ENCODE data around the gene MBLAC2.

Gene MBLAC2

DNA sequence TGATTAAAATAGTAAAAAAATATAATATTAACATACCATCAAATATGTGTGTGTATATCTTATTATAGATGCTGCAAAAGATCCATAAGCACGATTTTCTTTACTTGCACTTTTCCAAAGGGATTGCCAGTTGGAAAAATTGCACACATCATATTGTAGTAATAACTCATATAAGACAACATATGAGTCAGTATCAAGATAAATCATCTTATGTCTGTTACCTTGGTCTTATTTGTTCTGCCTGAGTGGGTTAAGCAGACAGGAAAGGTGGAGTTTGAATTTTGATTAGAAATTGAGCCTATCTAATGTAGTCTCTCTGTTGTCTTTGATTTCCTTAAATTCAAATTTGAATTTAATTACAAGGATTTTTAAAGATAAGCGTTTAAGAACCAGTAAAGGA, 30.2 kb upstream of the MBLAC2 start:
- no peak overlapping the region for H3K4me2 ChIP-seq (ENCODE audit: low read length)
- H3K79me2 ChIP-seq (ENCODE audit: control insufficient read depth, low read length), result no peaks in the 10 kb centered on the region
- H3F3A ChIP-seq (ENCODE audit: control insufficient read depth, insufficient read depth), result 0 out of 2 replicates have a peak, but pooled peaks cover 3% of the 10 kb centered on the region
- H4K20me1 ChIP-seq (ENCODE audit: control insufficient read depth, insufficient read depth, low read depth, low read length), result no peaks in the 10 kb centered on the region
- H3K36me3 ChIP-seq (ENCODE audit: control insufficient read depth, low read length), result peaks cover 17% of the 10 kb centered on the region
- no peaks in the 10 kb centered on the region for H3K9me2 ChIP-seq (replicated peaks; ENCODE audit: control insufficient read depth, low read length)
- peaks cover 16% of the 10 kb centered on the region for H3K4me1 ChIP-seq (ENCODE audit: control insufficient read depth, low read length)
- H3K4me3 ChIP-seq (ENCODE audit: low read length), result no peak overlapping the region
- H3K9me3 ChIP-seq (ENCODE audit: control insufficient read depth, insufficient read depth, low read length), result no peaks in the 10 kb centered on the region
- TF ChIP-seq CTCF (IDR thresholded peaks at IDR 0.05; ENCODE audit: low read depth, low read length, poor library complexity, severe bottlenecking) (no peak), EZH2phosphoT487 (IDR thresholded peaks at IDR 0.05; ENCODE audit: borderline replicate concordance, low read length) (no peak)
- H3K27ac ChIP-seq (ENCODE audit: low read depth, low read length), result no peak overlapping the region
- no peaks in the 10 kb centered on the region for H3K27me3 ChIP-seq (ENCODE audit: control insufficient read depth, low read length)

DNA sequence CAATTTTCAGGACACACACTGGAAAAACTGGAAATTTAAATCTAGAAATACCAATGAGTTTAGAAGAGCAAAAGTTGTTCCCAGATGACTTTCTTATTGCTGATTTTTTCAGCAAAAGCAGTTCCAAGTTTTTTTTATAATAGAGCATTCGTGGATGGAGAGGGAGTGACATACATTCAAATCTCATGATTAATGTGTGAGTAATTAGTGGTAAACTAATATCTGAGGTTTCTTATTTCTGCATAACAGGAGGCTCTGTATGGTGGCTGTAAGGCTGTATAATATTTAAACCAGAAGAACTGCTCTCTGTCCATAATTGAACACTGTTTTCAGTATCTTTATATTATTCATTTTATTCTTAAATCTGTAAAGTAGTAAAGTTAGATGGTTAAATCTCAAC, 29.0 kb upstream of the MBLAC2 start:
- H3K79me2 ChIP-seq (ENCODE audit: control insufficient read depth, low read length), result no peaks in the 10 kb centered on the region
- H3K4me2 ChIP-seq (ENCODE audit: low read length), result no peak overlapping the region
- peaks cover 13% of the 10 kb centered on the region for H3K4me1 ChIP-seq (ENCODE audit: control insufficient read depth, low read length)
- 0 out of 2 replicates have a peak, but pooled peaks cover 3% of the 10 kb centered on the region for H3F3A ChIP-seq (ENCODE audit: control insufficient read depth, insufficient read depth)
- no peaks in the 10 kb centered on the region for H3K27me3 ChIP-seq (ENCODE audit: control insufficient read depth, low read length)
- TF ChIP-seq EZH2phosphoT487 (IDR thresholded peaks at IDR 0.05; ENCODE audit: borderline replicate concordance, low read length), result no peak
- no peak for TF ChIP-seq CTCF (IDR thresholded peaks at IDR 0.05; ENCODE audit: low read depth, low read length, poor library complexity, severe bottlenecking)
- H3K9me2 ChIP-seq (replicated peaks; ENCODE audit: control insufficient read depth, low read length), result no peaks in the 10 kb centered on the region
- no peaks in the 10 kb centered on the region for H4K20me1 ChIP-seq (ENCODE audit: control insufficient read depth, insufficient read depth, low read depth, low read length)
- H3K4me3 ChIP-seq (ENCODE audit: low read length), result no peak overlapping the region
- no peaks in the 10 kb centered on the region for H3K9me3 ChIP-seq (ENCODE audit: control insufficient read depth, insufficient read depth, low read length)
- H3K36me3 ChIP-seq (ENCODE audit: control insufficient read depth, low read length), result peaks cover 14% of the 10 kb centered on the region
- no peak overlapping the region for H3K27ac ChIP-seq (ENCODE audit: low read depth, low read length)

GRCh38 chr5:90495146-90495545, 20.6 kb upstream of the MBLAC2 start:
- no peak overlapping the region for H3K4me2 ChIP-seq (ENCODE audit: low read length)
- no peak overlapping the region for H3K27ac ChIP-seq (ENCODE audit: low read depth, low read length)
- no peaks in the 10 kb centered on the region for H3K9me2 ChIP-seq (replicated peaks; ENCODE audit: control insufficient read depth, low read length)
- TF ChIP-seq CTCF (IDR thresholded peaks at IDR 0.05; ENCODE audit: low read depth, low read length, poor library complexity, severe bottlenecking) (no peak), EZH2phosphoT487 (IDR thresholded peaks at IDR 0.05; ENCODE audit: borderline replicate concordance, low read length) (no peak)
- no peaks in the 10 kb centered on the region for H4K20me1 ChIP-seq (ENCODE audit: control insufficient read depth, insufficient read depth, low read depth, low read length)
- H3K27me3 ChIP-seq (ENCODE audit: control insufficient read depth, low read length), result no peaks in the 10 kb centered on the region
- H3K79me2 ChIP-seq (ENCODE audit: control insufficient read depth, low read length), result no peaks in the 10 kb centered on the region
- H3F3A ChIP-seq (ENCODE audit: control insufficient read depth, insufficient read depth), result no peaks in the 10 kb centered on the region
- no peak overlapping the region for H3K4me3 ChIP-seq (ENCODE audit: low read length)
- H3K9me3 ChIP-seq (ENCODE audit: control insufficient read depth, insufficient read depth, low read length), result peaks cover 6% of the 10 kb centered on the region; the same call in 1 of the 2 replicates
- no peaks in the 10 kb centered on the region for H3K4me1 ChIP-seq (ENCODE audit: control insufficient read depth, low read length)
- H3K36me3 ChIP-seq (ENCODE audit: control insufficient read depth, low read length), result peaks cover 36% of the 10 kb centered on the region

Measured in DOHH2 (cell line).